CD4-positive, alpha-beta T cell treated with Interleukin-4 for 1 hour (primary cell): ENCODE data around the gene SHBG.
"Not testable (repeated sequence)": the region's sequence is repeated elsewhere in the genome, so short reads cannot be mapped to it uniquely, and the experiment has no call there.

Source experiments
- DNase-seq, 2 donors: peaks; one replicate each; pipeline ENCODE4 v3.0.0-alpha.2; 2020 to 2022

Gene SHBG, protein sequence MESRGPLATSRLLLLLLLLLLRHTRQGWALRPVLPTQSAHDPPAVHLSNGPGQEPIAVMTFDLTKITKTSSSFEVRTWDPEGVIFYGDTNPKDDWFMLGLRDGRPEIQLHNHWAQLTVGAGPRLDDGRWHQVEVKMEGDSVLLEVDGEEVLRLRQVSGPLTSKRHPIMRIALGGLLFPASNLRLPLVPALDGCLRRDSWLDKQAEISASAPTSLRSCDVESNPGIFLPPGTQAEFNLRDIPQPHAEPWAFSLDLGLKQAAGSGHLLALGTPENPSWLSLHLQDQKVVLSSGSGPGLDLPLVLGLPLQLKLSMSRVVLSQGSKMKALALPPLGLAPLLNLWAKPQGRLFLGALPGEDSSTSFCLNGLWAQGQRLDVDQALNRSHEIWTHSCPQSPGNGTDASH

GRCh38 chr17:7629939-7630571 lies at the start of gene SHBG:
TSS of gene SHBG (plus strand) at chr17:7630135. CDS start at chr17:7630173, 38 bp downstream.
- no peak for DNase-seq

- DNase-seq = no peak
Observed at GRCh38 chr17:7580604-7581575, 49.0 kb upstream of the SHBG start.

- no peak for DNase-seq
Observed at GRCh38 chr17:7582396-7583252, 47.3 kb upstream of the SHBG start.

DNA sequence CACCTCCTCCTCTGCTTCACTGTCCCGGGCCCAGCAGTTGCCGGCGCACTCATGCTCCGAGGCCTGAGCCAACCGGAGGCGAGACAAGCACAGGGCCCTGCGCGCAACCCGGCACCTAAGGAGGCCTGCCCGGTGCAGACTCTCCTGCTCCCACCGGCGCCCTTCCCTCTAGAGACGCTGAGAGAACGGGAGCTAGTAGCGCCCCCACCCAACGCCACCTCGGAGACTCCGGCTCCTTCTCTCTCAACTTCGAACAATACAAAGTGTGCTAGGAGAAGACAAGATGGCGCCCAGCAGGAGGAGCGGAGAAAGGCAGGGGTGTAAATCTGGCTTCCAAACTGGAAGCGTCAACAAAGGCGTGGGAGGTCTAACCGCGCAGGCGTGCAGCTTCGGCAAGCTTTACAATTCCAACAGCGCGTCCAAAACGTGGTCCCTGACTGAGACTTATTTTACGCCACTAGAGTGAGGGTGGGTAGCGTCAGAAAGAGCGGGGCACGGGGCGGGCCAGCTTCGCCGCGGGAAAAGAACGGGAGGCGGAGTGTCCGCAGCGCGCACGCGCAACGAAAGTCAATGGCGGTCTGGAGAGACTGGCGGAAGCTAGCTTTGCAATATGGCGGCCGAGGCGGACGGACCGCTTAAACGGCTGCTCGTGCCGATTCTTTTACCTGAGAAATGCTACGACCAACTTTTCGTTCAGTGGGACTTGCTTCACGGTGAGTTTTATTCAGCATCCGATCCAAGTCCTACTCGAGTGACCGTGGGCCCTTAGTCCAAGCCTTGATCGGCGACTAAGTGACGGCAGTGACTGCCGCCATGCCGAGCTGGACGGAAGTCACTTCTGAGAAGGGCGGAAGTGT lies 46.5 kb upstream of the SHBG start, which contains the start of gene MPDU1:
TSS of gene MPDU1 (plus strand) at position 600 of the 857 bp plus-strand sequence. CDS start at position 611, 11 bp downstream.
- DNase-seq = peak; percentile 96 to 97

DNA sequence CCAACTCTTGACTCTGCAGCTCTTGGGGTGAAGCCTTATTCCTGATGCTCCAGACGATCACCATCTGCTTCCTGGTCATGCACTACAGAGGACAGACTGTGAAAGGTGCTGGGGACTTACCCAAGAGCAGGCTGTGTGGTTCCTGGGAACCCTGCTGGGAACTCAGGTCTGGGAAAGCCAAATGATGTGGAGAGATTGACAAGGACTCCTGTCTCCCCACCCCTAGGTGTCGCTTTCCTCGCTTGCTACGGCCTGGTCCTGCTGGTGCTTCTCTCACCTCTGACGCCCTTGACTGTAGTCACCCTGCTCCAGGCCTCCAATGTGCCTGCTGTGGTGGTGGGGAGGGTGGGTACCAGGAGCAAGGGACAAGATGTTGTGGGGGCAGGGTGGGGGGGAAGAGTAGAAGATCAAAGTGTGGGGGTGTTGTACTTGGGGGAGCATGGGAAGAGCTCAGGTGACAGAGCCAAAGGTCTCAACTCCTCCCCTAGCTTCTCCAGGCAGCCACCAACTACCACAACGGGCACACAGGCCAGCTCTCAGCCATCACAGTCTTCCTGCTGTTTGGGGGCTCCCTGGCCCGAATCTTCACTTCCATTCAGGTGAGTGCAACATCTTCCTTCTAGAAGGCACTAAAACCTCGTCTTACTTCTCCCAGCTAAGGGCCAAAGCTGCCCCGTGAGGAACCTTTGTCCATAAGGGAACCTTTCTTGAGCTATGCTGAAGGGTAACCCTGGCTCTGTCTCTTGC lies 43.1 kb upstream of the SHBG start:
- no peak for DNase-seq

DNA sequence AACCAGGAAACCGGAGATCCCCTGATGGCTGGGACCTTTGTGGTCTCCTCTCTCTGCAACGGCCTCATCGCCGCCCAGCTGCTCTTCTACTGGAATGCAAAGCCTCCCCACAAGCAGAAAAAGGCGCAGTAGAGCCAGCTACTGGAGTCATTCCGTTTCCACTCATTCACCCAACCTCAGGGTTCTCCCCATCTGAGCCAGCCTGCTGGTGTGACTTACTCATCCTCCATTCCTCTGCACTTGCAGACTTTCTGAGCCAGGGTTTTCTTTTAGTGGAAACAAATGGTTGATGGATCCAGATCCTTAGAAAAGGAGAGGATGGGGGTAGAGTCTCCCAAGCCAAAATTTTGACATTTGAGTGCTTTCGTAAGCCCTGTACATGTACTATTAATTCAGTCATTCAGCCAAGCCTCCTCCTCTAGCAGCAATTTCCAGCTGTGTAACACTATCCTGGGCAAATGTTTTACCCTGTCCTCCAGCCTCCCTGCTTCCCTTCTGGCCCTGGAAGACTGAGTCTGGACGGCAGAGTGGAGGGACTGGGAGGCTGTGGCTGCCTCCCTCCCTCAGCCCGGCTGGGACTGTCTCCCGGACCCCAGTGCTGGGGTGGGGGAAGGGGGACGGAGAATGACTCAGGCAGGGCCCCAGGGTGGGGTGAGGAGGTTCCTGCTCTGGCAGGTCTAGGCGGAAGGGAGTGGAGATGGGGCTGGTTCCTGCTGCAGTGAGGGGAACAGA lies 42.3 kb upstream of the SHBG start:
- DNase-seq = no peak

GRCh38 chr17:7588553-7589203 lies 41.3 kb upstream of the SHBG start:
- DNase-seq = no peak

DNA sequence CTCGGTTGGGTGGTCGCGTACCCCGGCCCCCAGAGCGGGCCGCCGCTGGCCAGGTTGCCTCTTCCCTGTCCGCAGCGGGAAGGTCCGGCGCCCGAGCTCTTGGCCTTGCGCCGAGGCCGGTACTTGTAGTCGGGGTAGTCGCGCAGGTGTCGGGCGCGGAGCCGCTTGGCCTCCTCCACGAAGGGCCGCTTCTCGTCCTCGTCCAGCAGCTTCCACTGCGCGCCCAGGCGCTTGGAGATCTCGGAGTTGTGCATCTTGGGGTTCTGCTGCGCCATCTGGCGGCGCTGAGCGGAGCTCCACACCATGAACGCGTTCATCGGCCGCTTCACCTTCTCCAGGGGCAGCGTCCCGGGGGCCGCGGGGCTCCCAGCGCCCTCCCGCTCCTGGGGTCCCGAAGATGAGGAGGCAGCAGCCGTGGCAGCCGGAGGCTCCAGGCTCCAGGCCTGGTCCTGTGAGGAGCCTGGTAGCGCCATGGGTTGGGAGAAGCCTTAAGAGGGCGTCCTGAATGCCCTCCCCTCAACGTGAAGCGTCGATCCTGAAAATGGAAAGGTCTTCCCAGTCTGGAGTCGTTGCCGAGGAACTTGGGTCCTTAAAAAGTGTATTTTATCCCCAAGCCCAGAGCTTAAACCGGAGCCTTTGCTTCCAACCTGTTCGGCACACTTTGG lies 40.6 kb upstream of the SHBG start:
- peak; percentile 74 to 77 for DNase-seq

GRCh38 chr17:7589891-7590691 lies 39.8 kb upstream of the SHBG start, which contains the start of gene SOX15:
TSS of gene SOX15 (minus strand) at chr17:7590094. CDS start at chr17:7589676, 418 bp downstream.
- no peak for DNase-seq

DNA sequence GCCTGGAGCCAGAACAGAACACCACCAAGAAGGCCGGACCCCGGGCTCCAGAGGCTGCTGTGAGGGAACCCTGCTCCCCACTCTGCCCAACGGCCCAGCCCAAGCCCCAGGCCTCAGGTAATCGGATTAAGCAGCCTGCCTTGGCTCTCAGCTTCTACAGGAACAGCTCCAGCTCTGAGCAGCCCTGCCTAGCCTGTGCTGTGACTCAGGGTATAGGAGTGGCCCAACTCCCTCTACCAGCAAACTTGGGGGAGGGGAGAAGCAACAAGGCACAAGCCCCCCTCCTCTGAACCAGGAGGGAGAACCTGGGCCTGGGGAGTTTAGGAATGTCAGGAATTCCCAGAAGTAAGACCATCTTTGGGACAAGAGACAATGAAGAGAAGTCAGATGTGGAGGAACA lies 39.2 kb upstream of the SHBG start:
- no peak for DNase-seq

DNA sequence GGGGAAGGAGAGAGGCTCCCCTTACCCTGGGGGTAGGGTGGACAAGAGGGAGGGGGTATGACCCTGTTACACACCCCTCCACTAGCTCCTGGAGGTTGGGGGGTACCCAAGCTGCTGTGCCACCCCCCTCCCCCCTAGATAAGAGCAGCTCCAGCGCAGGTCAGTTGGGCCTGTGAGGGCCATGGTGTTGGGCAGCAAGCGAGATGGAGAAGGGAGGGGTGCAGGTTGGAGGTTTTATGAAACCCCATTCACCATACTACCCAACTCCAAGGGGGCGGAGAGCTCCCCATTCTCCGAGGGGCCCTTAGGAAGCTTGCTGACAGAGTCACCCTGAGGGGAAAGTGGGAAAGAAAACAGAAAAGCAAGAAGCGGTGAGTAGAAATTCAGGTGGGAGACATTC lies 38.3 kb upstream of the SHBG start:
- DNase-seq = no peak

GRCh38 chr17:7592422-7593021 lies 37.4 kb upstream of the SHBG start:
- DNase-seq = no peak

DNA sequence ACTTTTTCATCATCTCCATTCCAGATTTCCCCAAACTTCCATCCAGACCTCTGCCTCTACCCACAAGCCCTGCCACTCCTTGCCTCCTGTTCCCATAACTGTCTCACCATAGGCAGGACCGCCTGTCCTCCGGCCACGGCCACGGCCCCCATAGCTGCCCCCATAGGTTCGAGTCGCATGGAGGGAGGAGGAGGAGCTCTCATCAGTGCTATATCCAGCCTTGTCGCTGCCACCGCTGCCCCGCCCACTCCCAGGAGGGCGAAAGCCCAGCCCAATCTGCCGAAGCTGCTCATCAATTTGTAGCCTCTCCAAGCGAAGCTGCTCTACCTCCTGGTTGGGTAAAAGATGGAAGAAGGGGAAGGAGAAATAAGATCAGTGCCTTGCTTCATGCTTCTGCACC lies 36.6 kb upstream of the SHBG start:
- no peak for DNase-seq

GRCh38 chr17:7597561-7597960 lies 32.4 kb upstream of the SHBG start:
- not testable (repeated sequence) for DNase-seq

GRCh38 chr17:7606280-7606679 lies 23.7 kb upstream of the SHBG start:
- DNase-seq = no peak

DNA sequence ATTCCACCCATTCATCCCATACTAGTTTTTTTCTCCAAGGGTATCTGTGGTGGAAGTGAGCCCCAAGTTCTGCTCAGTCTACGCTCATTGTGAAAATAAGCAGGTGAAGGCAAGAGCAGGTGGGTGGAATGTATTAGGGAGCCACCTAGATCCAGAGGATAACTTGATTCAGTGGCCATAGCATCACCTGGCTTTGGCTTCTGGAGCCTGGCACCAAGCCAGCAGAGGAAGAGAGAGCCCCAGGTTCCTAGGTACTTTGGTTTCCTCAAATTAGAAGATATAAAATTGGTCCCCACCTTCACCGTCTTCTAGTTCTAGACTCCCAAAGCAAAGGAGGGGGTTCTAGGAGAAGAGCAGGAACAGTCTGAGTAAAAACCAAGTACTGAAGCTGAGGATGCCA lies 19.3 kb upstream of the SHBG start:
- no peak for DNase-seq
